Measurements from ENCODE around the gene BNIP1.

BNIP1 gene

DNA sequence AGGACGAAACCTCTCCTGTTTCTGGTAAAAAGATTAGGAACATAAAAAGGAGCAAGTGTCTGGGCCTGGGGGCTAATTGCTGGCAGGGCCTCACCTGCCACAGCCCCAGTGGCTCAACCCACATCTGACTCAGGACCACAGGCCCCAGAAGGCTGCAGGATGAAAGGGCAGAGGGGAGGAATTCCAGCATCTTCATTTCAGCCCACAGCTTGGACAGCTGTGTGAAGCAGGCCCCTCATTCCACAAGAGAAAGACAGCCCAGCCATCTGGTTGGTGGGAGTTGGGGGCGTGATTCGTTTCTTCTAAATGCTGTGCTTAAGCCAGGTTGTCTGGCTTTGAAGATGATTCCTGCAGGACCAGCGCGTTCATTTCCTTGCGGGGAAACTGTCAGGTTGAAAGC is 61.6 kb downstream of the BNIP1 start:
- no peak overlapping the region for H2AFZ ChIP-seq (ENCODE audit: low read depth, low read length)
- H3K4me2 ChIP-seq (ENCODE audit: insufficient read depth, low read length) = no peak overlapping the region
- H3K9me3 ChIP-seq (ENCODE audit: insufficient read depth, low read length, severe bottlenecking) = no peaks in the 10 kb centered on the region
- DNase-seq = no peak
- H3K79me2 ChIP-seq (ENCODE audit: insufficient read depth, low read length) = no peaks in the 10 kb centered on the region
- no peaks in the 10 kb centered on the region for H4K20me1 ChIP-seq (ENCODE audit: insufficient read depth, low read length)
- no peaks in the 10 kb centered on the region for H3K36me3 ChIP-seq (ENCODE audit: insufficient read depth, low read length)
- H3K4me3 ChIP-seq (ENCODE audit: low read depth in 1 of 2, low read length in 2 of 2) = no peak overlapping the region
- ATAC-seq (ENCODE audit: insufficient read depth, low read depth) = no peak
- H3K27me3 ChIP-seq (ENCODE audit: insufficient read depth, low read length, poor library complexity) = no peaks in the 10 kb centered on the region
- no peak overlapping the region for H3K9ac ChIP-seq (ENCODE audit: low read depth, low read length)
- TF ChIP-seq, protein P1, sequence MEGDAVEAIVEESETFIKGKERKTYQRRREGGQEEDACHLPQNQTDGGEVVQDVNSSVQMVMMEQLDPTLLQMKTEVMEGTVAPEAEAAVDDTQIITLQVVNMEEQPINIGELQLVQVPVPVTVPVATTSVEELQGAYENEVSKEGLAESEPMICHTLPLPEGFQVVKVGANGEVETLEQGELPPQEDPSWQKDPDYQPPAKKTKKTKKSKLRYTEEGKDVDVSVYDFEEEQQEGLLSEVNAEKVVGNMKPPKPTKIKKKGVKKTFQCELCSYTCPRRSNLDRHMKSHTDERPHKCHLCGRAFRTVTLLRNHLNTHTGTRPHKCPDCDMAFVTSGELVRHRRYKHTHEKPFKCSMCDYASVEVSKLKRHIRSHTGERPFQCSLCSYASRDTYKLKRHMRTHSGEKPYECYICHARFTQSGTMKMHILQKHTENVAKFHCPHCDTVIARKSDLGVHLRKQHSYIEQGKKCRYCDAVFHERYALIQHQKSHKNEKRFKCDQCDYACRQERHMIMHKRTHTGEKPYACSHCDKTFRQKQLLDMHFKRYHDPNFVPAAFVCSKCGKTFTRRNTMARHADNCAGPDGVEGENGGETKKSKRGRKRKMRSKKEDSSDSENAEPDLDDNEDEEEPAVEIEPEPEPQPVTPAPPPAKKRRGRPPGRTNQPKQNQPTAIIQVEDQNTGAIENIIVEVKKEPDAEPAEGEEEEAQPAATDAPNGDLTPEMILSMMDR (IDR thresholded peaks at IDR 0.05; ENCODE audit: borderline replicate concordance, extremely low read depth, low read length, poor library complexity, severe bottlenecking) = no peak
- no peak for TF ChIP-seq EZH2 (IDR thresholded peaks at IDR 0.05; ENCODE audit: borderline replicate concordance, low read depth, low read length, severe bottlenecking)
- H3K27ac ChIP-seq (ENCODE audit: low read length) = no peak overlapping the region
- no peaks in the 10 kb centered on the region for H3K4me1 ChIP-seq (ENCODE audit: insufficient read depth, low read length)

- no peak for ATAC-seq (ENCODE audit: insufficient read depth, low read depth)
- H2AFZ ChIP-seq (ENCODE audit: low read depth, low read length) = no peak overlapping the region
- H4K20me1 ChIP-seq (ENCODE audit: insufficient read depth, low read length) = no peaks in the 10 kb centered on the region
- TF ChIP-seq EZH2 (IDR thresholded peaks at IDR 0.05; ENCODE audit: borderline replicate concordance, low read depth, low read length, severe bottlenecking) = no peak
- TF ChIP-seq, protein P1 (IDR thresholded peaks at IDR 0.05; ENCODE audit: borderline replicate concordance, extremely low read depth, low read length, poor library complexity, severe bottlenecking) = no peak
- no peaks in the 10 kb centered on the region for H3K9me3 ChIP-seq (ENCODE audit: insufficient read depth, low read length, severe bottlenecking)
- H3K27ac ChIP-seq (ENCODE audit: low read length) = no peak overlapping the region
- H3K4me1 ChIP-seq (ENCODE audit: insufficient read depth, low read length) = no peaks in the 10 kb centered on the region
- no peaks in the 10 kb centered on the region for H3K79me2 ChIP-seq (ENCODE audit: insufficient read depth, low read length)
- H3K36me3 ChIP-seq (ENCODE audit: insufficient read depth, low read length) = no peaks in the 10 kb centered on the region
- H3K27me3 ChIP-seq (ENCODE audit: insufficient read depth, low read length, poor library complexity) = no peaks in the 10 kb centered on the region
- DNase-seq = no peak
- no peak overlapping the region for H3K4me3 ChIP-seq (ENCODE audit: low read depth in 1 of 2, low read length in 2 of 2)
- no peak overlapping the region for H3K9ac ChIP-seq (ENCODE audit: low read depth, low read length)
- H3K4me2 ChIP-seq (ENCODE audit: insufficient read depth, low read length) = no peak overlapping the region
Observed at GRCh38 chr5:173208296-173208695, 64.0 kb downstream of the BNIP1 start.

DNA sequence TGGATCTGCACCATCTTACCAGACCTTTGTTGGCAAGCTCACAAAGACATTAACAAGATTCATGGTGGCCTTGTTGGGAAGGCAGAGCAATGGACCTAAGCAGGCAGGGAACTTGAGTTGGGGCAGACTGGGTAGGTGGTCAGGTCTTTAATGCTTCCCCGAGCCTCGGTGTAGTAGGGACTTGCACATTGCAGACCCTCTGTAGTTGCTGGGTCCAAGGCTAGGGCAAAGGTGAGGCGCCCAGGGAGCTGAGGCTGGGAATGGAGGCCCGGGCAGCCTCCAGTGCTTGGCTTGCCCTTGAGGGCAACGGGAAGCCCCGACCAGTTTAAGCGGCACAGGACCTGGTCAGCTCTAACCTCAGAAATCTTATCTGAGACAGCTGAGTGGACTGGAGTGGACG is 66.5 kb downstream of the BNIP1 start:
- H3K27me3 ChIP-seq (ENCODE audit: insufficient read depth, low read length, poor library complexity) = no peaks in the 10 kb centered on the region
- no peaks in the 10 kb centered on the region for H3K9me3 ChIP-seq (ENCODE audit: insufficient read depth, low read length, severe bottlenecking)
- no peak for DNase-seq
- no peaks in the 10 kb centered on the region for H3K79me2 ChIP-seq (ENCODE audit: insufficient read depth, low read length)
- no peak overlapping the region for H3K9ac ChIP-seq (ENCODE audit: low read depth, low read length)
- no peak overlapping the region for H3K4me2 ChIP-seq (ENCODE audit: insufficient read depth, low read length)
- no peak for TF ChIP-seq EZH2 (IDR thresholded peaks at IDR 0.05; ENCODE audit: borderline replicate concordance, low read depth, low read length, severe bottlenecking)
- TF ChIP-seq, protein P1 (IDR thresholded peaks at IDR 0.05; ENCODE audit: borderline replicate concordance, extremely low read depth, low read length, poor library complexity, severe bottlenecking) = no peak
- no peak overlapping the region for H3K4me3 ChIP-seq (ENCODE audit: low read depth in 1 of 2, low read length in 2 of 2)
- H3K36me3 ChIP-seq (ENCODE audit: insufficient read depth, low read length) = no peaks in the 10 kb centered on the region
- H3K27ac ChIP-seq (ENCODE audit: low read length) = no peak overlapping the region
- ATAC-seq (ENCODE audit: insufficient read depth, low read depth) = no peak
- H2AFZ ChIP-seq (ENCODE audit: low read depth, low read length) = no peak overlapping the region
- H3K4me1 ChIP-seq (ENCODE audit: insufficient read depth, low read length) = no peaks in the 10 kb centered on the region
- no peaks in the 10 kb centered on the region for H4K20me1 ChIP-seq (ENCODE audit: insufficient read depth, low read length)

GRCh38 chr5:173211284-173211683 is 67.0 kb downstream of the BNIP1 start:
- H3K27me3 ChIP-seq (ENCODE audit: insufficient read depth, low read length, poor library complexity) = no peaks in the 10 kb centered on the region
- no peak overlapping the region for H3K27ac ChIP-seq (ENCODE audit: low read length)
- DNase-seq (no peak), ATAC-seq (ENCODE audit: insufficient read depth, low read depth) (no peak)
- H3K36me3 ChIP-seq (ENCODE audit: insufficient read depth, low read length) = no peaks in the 10 kb centered on the region
- TF ChIP-seq, protein P1 (IDR thresholded peaks at IDR 0.05; ENCODE audit: borderline replicate concordance, extremely low read depth, low read length, poor library complexity, severe bottlenecking) = no peak
- TF ChIP-seq EZH2 (IDR thresholded peaks at IDR 0.05; ENCODE audit: borderline replicate concordance, low read depth, low read length, severe bottlenecking) = no peak
- no peak overlapping the region for H3K9ac ChIP-seq (ENCODE audit: low read depth, low read length)
- H2AFZ ChIP-seq (ENCODE audit: low read depth, low read length) = no peak overlapping the region
- H3K4me2 ChIP-seq (ENCODE audit: insufficient read depth, low read length) = no peak overlapping the region
- H3K79me2 ChIP-seq (ENCODE audit: insufficient read depth, low read length) = no peaks in the 10 kb centered on the region
- H3K9me3 ChIP-seq (ENCODE audit: insufficient read depth, low read length, severe bottlenecking) = no peaks in the 10 kb centered on the region
- H3K4me3 ChIP-seq (ENCODE audit: low read depth in 1 of 2, low read length in 2 of 2) = no peak overlapping the region
- H3K4me1 ChIP-seq (ENCODE audit: insufficient read depth, low read length) = no peaks in the 10 kb centered on the region
- no peaks in the 10 kb centered on the region for H4K20me1 ChIP-seq (ENCODE audit: insufficient read depth, low read length)
